AG04450 (cell line): ENCODE results near the gene PEX14. TPM values are rescaled to one million over a fixed set of nuclear protein-coding genes. Genes with fewer than 3 reads are reported as not detected.

Experiments
- CTCF ChIA-PET: fragments of 300-600, 350-600 bp; formaldehyde crosslinking; extraction: SDS; loops from one replicate; lab custom pipeline; 2022; ENCODE audit warnings: antibody characterized with exemption, inconsistent platforms; lab: Charles Lee
- POLR2A ChIA-PET: fragments of 350-600 bp; formaldehyde crosslinking; extraction: SDS; loops from one replicate; lab custom pipeline; 2021; ENCODE audit warnings: antibody characterized with exemption, inconsistent platforms; lab: Yijun Ruan, JAX
- DNase-seq: peaks from one replicate; pipeline ENCODE4 v3.0.0-alpha.2; 2011; ENCODE audit warnings: low read depth, low spot score
- H3K27ac ChIP-seq: one replicate; pipeline ENCODE4 v1.5.1; 2012; ENCODE audit warnings: low read depth, low read length, control low read depth
- H3K27me3 ChIP-seq: one replicate; pipeline ENCODE4 v1.6.0; 2012; ENCODE audit warnings: low read length; ENCODE audit not compliant: control insufficient read depth, insufficient read depth
- H3K4me3 ChIP-seq: 2 replicates; pipeline ENCODE4 v1.5.1; 2011; ENCODE audit warnings: mild to moderate bottlenecking, low read depth, low read length, control low read depth
- H3K9me3 ChIP-seq: 2 replicates; pipeline ENCODE4 v1.5.1; 2012; ENCODE audit warnings: low read length; ENCODE audit not compliant: control insufficient read depth, insufficient read depth
- polyA plus RNA-seq: library from polyadenylated mRNA; depleted of rRNA; stranded (reverse); fragments of >200 nt; gene quantifications from 2 replicates; pipeline ENCODE4 v1.2.3, GENCODE V29; 2011
- TF ChIP-seq, protein P1 (sequence below): IDR thresholded peaks from 2 replicates; pipeline ENCODE4 v1.5.1; 2011; ENCODE audit warnings: low read depth, low read length, control low read depth, inconsistent platforms

Gene PEX14
- polyA plus RNA-seq, 1 experiment, result 6.6 TPM

DNA sequence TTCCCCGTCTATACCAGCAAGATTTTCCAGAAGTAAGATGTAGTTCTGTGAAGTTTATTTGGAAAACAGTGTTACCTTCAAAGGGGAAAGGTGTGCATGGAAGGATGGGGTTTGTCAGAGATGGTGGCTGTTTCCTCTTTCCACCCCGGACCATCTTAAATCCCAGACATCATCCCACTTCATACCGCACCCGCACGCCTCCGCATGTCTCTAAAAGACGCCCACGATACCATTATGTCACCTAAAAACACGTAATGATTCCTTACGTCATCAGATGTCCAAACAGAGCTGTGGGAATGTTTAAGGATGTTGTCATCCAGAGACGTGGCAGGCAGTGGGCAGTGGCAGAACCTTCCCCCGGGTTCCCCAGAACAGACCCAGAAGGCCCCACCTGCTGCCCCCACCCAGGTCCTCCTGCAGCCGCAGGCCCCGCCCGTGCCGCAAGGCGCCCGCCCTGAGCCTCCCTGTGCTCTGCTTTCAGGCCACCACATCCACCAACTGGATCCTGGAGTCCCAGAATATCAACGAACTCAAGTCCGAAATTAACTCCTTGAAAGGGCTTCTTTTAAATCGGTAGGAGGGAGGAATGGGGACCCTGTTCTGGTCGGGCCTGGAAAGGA lies 152.2 kb downstream of the PEX14 start:
- Histone ChIP-seq H3K9me3 (no peaks in the 10 kb centered on the region; the same call in 1 of the 2 replicates), H3K4me3 (no peak overlapping the region)

DNA sequence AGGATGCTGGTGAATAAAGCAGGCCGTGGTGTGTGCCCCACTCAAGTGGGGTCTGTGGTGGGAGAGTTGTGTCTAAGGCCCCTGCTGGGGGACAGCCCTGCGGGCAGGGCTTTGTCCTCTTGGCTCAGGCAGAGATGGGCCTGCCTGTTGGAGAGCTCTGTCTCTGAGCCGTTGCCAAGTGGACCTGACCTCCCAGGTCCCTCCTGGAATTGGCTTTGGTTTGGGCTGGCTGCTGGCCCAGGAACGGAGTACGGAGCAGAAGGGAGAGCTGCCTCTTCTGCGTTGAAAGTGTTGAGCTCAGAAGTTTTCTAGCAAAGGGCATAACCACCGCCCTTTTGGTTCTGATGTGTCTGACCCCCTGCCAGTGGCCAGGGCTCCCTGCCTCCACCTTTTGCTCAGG lies 153.9 kb downstream of the PEX14 start:
- POLR2A ChIA-PET, result interaction anchor here (0.6 kb wide), 1 partner anchor 106 kb away, joined by 3 read pairs; no protein-coding TSS in a partner anchor
- DNase-seq, result no peak
- Histone ChIP-seq H3K27ac (no peak overlapping the region), H3K4me3 (no peak overlapping the region), H3K9me3 (no peaks in the 10 kb centered on the region; the same call in 1 of the 2 replicates), H3K27me3 (no peaks in the 10 kb centered on the region)
- CTCF ChIA-PET, result no interaction called here
- TF ChIP-seq, protein P1, sequence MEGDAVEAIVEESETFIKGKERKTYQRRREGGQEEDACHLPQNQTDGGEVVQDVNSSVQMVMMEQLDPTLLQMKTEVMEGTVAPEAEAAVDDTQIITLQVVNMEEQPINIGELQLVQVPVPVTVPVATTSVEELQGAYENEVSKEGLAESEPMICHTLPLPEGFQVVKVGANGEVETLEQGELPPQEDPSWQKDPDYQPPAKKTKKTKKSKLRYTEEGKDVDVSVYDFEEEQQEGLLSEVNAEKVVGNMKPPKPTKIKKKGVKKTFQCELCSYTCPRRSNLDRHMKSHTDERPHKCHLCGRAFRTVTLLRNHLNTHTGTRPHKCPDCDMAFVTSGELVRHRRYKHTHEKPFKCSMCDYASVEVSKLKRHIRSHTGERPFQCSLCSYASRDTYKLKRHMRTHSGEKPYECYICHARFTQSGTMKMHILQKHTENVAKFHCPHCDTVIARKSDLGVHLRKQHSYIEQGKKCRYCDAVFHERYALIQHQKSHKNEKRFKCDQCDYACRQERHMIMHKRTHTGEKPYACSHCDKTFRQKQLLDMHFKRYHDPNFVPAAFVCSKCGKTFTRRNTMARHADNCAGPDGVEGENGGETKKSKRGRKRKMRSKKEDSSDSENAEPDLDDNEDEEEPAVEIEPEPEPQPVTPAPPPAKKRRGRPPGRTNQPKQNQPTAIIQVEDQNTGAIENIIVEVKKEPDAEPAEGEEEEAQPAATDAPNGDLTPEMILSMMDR, result no peak

More for the DNA sequence above, 152.2 kb downstream of the PEX14 start:
- Histone ChIP-seq H3K27ac (no peak overlapping the region), H3K27me3 (no peaks in the 10 kb centered on the region)
- CTCF ChIA-PET, result interaction anchor here (0.5 kb wide), 1 partner anchor 170 kb away, joined by 4 read pairs; no protein-coding TSS in a partner anchor
- POLR2A ChIA-PET, result no interaction called here
- DNase-seq, result no peak
- TF ChIP-seq, protein P1, result no peak

DNA sequence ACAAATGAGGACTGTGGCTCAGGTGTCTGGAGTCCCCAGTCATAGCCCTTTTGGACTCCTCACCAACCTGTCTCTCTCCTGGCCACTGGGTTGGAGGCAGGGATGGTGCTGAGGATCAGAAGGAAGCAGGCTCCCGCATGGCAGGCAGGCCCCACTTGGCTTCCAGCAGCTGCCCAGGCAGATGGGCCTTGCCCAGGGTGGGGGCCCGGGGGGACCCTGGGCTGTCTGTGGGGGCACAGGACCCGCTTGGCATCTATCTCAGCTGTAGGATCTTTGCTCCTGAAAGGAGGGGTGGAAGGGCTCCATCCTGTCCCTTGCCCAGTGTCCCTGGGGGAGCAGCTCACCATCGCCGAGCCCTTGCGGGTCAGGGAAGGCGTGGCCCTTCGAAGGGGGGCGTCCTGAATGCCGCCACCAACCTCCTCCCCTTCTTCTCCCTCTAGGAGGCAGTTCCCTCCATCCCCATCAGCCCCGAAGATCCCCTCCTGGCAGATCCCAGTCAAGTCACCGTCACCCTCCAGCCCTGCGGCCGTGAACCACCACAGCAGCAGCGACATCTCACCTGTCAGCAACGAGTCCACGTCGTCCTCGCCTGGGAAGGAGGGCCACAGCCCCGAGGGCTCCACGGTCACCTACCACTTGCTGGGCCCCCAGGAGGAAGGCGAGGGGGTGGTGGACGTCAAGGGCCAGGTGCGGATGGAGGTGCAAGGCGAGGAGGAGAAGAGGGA lies 154.5 kb downstream of the PEX14 start:
- Histone ChIP-seq H3K9me3 (no peaks in the 10 kb centered on the region; the same call in 1 of the 2 replicates), H3K4me3 (no peak overlapping the region), H3K27me3 (no peaks in the 10 kb centered on the region), H3K27ac (no peak overlapping the region)
- TF ChIP-seq, protein P1, result no peak
- ChIA-PET CTCF (no interaction called here), POLR2A (interaction anchor here (0.6 kb wide), 1 partner anchor 106 kb away, joined by 3 read pairs; no protein-coding TSS in a partner anchor)
- DNase-seq, result no peak

DNA sequence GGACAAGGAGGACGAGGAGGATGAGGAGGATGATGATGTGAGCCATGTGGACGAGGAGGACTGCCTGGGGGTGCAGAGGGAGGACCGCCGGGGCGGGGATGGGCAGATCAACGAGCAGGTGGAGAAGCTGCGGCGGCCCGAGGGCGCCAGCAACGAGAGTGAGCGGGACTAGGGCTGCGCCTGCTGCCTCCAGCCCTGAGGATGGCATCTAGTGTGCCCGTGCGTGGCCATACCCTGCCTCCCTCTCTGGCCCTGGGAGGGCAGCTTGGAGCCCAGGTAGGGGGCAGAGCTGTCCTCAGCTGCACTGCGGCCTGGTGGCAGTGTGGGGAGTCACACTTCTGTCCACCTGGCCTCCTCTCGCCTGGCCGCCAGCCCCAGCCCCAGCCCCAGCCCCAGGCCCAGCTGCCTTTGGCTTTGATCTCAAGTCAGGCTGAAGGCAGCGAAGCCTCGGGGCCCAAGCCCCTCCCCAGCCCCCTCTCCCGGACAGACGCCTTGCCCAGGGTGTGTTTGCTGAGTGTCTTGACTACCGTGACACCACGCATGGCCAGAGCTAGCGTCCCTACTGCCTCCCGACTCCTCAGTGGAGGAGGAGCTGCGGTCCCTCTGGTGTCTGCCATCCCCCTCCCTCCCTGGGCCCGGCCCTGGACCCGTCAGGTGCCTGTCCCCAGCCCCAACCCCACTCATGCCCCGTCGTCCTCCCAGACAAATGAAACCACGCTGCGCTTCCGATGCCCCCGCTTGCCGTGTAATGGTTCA lies 155.2 kb downstream of the PEX14 start:
- no peak overlapping the region for H3K27ac ChIP-seq
- no peak for DNase-seq
- no peak overlapping the region for H3K4me3 ChIP-seq
- no peaks in the 10 kb centered on the region for H3K27me3 ChIP-seq
- TF ChIP-seq, protein P1, result no peak
- H3K9me3 ChIP-seq, result no peaks in the 10 kb centered on the region; the same call in 1 of the 2 replicates
- CTCF ChIA-PET, result interaction anchor here (0.6 kb wide), 1 partner anchor 200 kb away, joined by 3 read pairs; no protein-coding TSS in a partner anchor
- POLR2A ChIA-PET, result no interaction called here
